HG03139 (cell line): ENCODE data around the gene USP6NL.

Source experiments
- ATAC-seq: cut with Tn5 transposase; IDR thresholded peaks from one replicate; pipeline ENCODE4 v1.9.1; 2021; ENCODE audit not compliant: unreplicated experiment

Gene USP6NL

GRCh38 chr10:11483201-11484148 is 128.0 kb downstream of the USP6NL start:
- ATAC-seq: no peak

- no peak for ATAC-seq
Measured at GRCh38 chr10:11482306-11482705, 129.1 kb downstream of the USP6NL start.

GRCh38 chr10:11480687-11481086 is 130.8 kb downstream of the USP6NL start:
- no peak for ATAC-seq

DNA sequence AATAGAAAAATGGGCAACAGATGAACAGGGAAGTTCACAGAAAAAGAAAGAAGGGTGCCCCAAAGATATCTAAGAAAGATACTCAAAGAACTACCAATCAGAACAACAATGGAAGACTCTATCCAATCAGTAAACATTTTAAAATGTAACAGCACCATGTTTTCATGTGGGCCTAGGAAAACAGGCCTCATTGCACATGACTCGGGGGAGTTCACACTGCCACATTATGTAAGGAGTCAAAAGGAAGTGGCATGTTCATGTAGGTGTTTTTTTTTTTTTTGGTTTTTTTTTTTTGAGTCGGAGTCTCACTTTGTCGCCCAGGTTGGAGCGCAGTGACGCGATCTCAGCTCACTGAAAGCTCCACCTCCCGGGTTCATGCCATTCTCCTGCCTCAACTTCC is 132.2 kb downstream of the USP6NL start:
- ATAC-seq: no peak

- ATAC-seq: no peak
Measured at GRCh38 chr10:11478807-11479206, 132.6 kb downstream of the USP6NL start.

DNA sequence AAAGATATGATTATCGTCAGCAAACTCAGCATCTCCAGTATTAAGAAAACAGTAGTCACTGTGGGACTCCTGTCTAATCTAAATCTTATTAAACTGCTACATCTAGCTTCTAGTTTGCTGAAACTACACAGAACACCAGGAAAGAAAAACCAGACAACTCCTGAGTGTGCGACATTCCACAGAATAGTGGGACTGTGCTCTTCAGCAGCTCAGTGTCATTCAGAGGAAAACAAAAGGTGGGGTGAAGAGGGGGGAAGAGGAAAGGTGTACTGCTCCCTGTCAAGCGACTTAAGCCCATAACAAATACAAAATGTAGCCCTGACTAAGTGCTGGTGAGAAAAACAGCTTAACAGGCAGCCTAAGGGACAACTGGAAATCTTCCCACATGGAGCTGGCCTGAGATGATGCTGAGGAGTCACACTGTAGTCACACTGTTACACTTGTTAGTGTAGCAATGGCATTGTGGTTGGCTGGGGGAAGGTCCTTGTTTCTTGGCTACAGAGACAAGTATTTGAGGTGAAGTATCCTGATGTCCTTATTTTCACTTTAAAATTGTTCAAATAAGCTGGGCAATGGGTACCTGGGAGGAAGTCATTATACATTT is 135.5 kb downstream of the USP6NL start:
- no peak for ATAC-seq

- no peak for ATAC-seq
Measured at GRCh38 chr10:11473128-11473760, 138.2 kb downstream of the USP6NL start.

GRCh38 chr10:11472158-11472753 is 139.2 kb downstream of the USP6NL start:
- peak; percentile 83 for ATAC-seq

GRCh38 chr10:11469575-11470391 is 141.7 kb downstream of the USP6NL start:
- no peak for ATAC-seq

GRCh38 chr10:11468126-11468742 is 143.2 kb downstream of the USP6NL start:
- ATAC-seq: no peak

DNA sequence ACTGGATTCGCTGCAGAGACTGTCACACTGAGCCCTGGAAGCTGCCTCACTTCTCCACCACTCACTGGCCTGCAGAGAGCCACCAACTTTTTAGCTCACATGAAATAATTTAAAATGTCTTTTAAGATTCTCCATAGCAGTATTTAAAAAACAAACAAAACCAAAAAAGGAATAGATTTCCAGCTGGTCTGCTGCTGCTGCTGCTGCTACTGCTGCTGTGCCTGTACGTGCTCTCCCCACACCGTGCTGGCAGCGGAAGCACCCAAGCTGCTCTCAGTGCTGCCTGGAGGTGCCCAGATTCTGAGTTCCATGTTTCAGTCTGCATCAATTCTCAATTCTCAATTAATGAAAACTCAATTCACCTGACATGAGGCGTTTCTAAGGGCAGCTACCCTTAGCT is 146.0 kb downstream of the USP6NL start:
- ATAC-seq: no peak

DNA sequence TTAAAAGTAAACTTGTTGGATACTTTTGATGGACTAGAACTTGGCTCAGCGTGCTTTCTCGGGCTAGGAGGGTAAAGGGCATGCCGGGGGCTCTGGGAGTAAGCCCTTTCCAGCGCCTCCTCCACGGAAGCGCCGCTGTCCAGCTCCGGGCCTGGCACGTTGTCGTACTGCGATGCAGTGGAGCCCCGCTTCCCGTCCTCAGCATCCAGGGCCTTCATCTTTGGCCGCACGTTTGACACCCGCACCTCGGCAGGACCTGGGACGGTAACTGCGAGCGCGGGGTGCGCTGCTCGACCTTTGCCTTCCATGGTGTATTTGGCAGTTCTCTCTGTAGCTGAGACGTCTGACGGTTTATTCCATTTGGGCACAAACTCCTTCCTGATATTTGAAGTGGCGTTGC is 148.3 kb downstream of the USP6NL start:
- no peak for ATAC-seq

GRCh38 chr10:11462071-11462470 is 149.4 kb downstream of the USP6NL start:
- no peak for ATAC-seq

DNA sequence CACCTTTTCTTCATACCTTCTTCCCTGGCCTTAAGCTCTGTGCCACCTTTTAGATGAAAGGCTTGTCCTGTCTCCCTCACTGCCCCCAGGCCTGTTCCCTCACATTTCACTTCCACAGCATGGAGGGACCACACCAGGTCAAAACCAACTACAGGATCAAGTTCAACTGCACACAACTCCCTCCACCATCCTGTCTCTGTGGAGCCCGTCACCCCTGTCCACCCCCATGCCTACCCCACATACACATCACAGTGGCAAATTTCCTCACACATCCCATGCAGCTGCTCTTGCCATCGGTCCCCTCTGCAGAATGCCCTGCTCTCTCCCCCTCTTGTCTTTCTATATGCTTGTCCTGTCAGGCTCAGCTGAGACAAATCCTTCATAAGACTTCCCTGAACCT is 154.1 kb downstream of the USP6NL start:
- ATAC-seq: no peak

DNA sequence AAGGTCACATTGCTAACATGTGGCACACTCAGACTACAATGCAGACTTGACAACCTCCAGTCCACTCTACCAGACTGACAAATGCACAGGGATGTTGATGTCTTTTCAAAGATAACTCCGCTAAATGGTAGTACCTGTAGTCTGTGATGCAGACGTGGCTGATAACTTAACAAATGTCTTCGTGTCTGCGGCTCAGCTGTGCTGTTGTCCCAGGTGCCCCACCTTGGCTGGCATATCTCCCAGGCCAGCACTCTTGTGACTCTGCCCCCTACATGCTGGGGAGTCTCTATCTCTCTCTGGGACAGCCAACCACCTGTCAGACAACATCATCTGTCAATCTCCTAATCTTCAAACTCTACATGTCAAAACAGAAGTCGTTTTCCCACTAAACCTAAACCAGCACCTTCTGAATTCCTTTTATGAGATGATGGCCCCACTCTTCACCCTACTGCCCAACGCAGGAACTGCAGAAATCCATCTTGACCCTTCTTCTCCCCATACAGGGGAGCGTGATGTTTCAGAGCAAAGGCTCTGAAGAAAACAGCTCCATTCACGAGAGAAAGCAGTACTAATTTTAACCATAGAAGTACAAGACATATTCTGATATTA is 156.4 kb downstream of the USP6NL start:
- ATAC-seq: no peak

DNA sequence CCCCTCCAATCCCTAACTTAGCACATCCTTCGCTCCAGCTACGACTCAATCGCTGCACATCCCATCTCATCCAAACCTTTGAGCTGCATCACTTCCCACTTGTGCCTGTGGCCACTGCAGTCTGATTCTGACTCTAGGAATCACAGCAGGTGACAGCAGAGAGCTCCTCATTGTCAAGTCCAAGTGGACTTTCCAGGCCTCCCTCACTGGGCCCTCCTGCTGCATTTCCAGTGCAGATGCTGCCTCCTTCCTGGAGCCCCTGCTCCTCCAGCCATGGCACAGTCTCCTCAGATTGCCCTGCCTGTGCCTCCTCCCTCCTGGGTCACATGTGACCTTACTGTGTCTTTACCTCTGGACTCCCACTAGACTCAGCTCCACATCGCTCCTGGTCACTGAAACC is 157.3 kb downstream of the USP6NL start:
- ATAC-seq: no peak

GRCh38 chr10:11451640-11452260 is 159.7 kb downstream of the USP6NL start:
- ATAC-seq: no peak

DNA sequence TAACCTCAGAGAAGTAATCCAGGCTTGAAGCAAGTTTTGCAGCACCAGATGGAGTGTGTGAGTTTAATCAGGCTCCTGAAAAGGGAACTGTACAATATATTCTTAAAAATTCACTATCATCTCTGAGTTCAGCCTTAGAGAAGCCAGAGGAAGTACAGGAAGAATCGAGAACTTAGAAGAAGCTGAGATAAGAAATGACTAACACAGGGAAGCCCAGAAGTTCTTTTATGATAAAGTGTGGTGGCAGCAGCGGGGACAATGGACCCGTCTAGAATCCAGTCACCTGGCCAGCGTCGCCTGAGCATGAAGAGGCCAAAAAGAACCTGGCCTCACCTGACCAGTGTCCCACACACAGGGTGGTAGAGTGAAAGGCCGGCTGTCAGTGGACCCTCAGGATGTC is 161.0 kb downstream of the USP6NL start:
- no peak for ATAC-seq

DNA sequence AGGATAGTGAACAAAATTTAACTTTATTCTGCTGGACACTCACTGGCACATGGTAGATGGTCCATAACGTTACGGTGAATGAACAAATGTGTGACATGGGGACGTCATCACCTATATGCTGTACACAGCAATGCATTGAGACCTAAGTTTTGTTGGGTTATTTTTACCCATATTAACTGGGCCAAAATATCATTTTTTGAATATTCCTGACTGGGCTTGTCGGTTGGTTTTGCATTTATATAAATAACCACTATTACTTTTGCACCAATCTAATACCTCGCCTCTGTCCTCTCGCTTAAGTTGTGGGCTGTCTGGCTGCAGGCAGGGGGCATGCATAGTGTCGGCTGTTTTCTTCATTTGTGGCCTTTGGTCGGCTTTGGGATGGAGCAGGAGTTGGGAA is 161.7 kb downstream of the USP6NL start:
- no peak for ATAC-seq
